Ovary (tissue), 3 donors: ENCODE results near the gene TFF2.

ENCODE experiments used
- EP300 ChIP-seq: sonication (generic); formaldehyde crosslinking; IDR thresholded peaks from one replicate; pipeline ENCODE4 v1.6.1; 2017; ENCODE audit warnings: antibody characterized with exemption
- POLR2A ChIP-seq: fragments of 450-650 bp; IDR thresholded peaks from one replicate; pipeline ENCODE4 v1.6.1; 2017; ENCODE audit warnings: antibody characterized with exemption, mild to moderate bottlenecking, moderate library complexity
- TF ChIP-seq, protein P1 (sequence below), 3 donors: fragments of 450-650 bp in 2 of 3; fragments of 200-600 bp in 1 of 3; IDR thresholded peaks; one replicate each; pipeline versions ENCODE4 v1.5.1 to v1.8.0; 2016 to 2022; ENCODE audit warnings: antibody characterized with exemption in 3 of 3, mild to moderate bottlenecking in 1 of 3
- donor health status: DM: no; HTN: no; CAD: no.

DNA sequence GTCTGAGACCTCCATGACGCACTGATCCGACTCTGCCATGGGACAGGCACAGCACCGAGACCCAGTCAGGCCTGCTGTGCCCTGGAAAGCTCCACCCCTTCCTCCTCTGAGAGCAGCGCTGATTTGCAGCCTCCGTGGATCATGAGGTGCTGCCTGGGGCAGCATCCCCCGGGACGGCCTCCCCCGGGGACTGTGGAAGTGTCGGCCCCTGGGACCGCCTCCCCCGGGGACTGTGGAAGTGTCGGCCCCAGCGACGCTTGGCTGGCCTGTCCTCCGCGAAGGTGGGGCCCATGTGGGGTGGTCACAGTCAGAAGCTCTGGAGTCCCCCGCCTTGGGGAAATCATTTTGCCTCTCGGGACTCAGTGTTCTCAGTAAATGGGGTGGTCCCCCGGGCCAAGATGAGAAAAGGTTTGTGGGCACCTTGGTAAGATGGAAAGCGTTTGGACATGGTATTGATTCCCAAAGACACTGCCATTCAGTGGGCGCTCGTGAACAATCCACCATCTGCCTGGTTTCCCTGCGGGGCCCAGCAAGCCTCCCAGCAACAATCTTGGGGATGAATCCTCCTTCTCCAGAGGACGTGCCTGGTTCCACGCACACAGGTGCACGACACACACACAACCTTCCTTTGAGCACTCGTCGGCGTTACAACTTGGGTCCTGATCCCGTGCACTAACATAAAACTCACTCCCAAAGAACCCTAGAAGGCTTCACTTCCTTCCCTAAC lies 3.0 kb downstream of the TFF2 start:
- TF ChIP-seq, protein P1, sequence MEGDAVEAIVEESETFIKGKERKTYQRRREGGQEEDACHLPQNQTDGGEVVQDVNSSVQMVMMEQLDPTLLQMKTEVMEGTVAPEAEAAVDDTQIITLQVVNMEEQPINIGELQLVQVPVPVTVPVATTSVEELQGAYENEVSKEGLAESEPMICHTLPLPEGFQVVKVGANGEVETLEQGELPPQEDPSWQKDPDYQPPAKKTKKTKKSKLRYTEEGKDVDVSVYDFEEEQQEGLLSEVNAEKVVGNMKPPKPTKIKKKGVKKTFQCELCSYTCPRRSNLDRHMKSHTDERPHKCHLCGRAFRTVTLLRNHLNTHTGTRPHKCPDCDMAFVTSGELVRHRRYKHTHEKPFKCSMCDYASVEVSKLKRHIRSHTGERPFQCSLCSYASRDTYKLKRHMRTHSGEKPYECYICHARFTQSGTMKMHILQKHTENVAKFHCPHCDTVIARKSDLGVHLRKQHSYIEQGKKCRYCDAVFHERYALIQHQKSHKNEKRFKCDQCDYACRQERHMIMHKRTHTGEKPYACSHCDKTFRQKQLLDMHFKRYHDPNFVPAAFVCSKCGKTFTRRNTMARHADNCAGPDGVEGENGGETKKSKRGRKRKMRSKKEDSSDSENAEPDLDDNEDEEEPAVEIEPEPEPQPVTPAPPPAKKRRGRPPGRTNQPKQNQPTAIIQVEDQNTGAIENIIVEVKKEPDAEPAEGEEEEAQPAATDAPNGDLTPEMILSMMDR (IDR thresholded peaks at IDR 0.05) = no peak
- TF ChIP-seq POLR2A (no peak), EP300 (no peak)
